HS-5 (cell line): ENCODE measurements around the gene ZBED4.

Experiments
- DNase-seq: peaks from one replicate; pipeline ENCODE4 v3.0.0-alpha.2; 2012; ENCODE audit warnings: low read depth

Gene ZBED4

DNA sequence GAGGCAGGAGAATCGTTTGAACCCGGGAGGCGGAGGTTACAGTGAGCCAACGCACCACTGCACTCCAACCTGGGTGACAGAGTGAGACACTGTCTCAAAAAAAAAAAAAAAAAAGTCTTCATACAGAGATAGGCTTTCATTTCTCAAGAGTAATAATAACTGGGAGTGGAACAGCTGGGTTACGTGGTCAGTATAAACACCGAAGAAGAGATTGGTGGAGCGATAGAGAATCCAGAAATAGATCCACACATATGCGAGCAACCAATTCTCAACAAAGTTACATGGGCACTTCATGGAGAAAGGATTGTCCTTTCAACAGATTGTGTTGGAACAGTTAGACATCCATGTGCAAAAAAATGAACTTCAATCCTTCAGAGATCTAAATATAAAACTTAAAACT lies 24.6 kb downstream of the ZBED4 start:
- DNase-seq = no peak

DNA sequence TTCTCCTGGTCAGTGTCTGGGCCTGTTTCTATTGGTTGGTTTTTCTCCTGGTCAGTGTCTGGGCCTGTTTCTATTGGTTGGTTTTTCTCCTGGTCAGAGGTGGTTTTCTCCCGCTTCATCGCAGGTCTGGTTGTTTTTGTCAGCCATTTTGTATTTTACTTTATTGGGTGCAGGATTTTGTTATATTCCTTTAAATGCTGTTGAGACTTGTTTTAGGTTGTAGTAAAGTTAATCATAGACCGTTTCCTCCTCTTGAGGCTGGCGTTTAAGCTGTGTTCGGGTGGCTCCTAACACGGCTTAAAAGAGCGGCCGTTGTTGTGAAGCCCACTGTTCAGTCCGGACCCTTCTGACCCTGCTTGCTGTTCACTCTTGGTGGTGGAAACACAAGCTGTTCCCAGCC lies 26.2 kb downstream of the ZBED4 start:
- no peak for DNase-seq

DNA sequence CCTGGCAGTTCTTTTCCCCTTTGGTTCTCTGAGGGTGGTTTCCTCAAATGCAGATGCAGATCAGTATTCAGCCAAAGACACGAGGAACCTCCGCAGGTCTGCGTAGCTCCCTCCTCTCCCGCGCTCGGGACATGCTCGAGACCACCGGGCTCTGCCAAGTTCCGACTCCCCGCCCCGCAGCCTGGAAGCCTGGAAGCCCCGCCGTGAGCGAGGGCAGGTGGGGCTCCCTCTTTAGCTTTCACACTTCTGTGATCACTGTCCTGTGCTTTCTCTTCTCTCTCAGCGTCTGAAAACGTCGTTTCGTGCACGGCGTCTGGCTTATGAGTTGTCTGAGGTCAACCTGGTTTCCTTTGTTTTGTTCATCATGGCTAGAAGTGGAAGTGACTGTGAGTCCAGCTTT lies 26.6 kb downstream of the ZBED4 start:
- DNase-seq = no peak

- no peak for DNase-seq
Observed at GRCh38 chr22:49881856-49882255, 28.2 kb downstream of the ZBED4 start.

GRCh38 chr22:49882519-49883293 lies 29.1 kb downstream of the ZBED4 start:
- no peak for DNase-seq

DNA sequence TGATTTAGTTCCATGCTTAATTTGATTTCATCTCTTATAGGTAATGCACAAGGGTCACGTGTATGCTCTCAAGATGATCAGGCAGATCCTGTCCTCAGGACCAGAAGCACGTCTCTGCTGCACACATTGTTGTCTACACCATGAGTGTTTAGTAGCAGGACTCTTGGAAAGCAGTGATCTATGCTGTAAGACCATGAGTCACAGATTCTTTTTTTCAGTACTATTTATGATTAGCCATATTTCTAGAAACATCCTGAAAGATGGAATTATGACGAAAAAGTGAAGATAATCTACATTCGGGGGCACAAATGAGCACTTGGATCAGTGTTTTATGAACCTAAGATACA lies 29.6 kb downstream of the ZBED4 start:
- DNase-seq = no peak

DNA sequence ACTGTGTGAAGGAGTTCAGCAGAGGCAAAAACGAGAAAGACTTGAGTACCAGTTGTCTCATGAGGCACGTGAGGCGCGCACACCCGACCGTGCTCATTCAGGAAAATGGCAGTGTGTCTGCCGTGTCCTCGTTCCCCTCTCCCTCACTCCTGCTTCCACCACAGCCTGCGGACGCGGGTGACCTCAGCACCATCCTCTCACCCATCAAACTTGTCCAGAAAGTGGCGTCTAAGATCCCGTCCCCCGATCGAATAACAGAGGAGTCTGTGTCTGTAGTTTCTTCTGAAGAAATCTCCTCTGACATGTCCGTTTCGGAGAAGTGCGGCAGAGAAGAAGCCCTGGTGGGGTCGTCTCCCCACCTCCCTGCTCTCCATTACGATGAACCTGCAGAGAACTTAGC lies 30.4 kb downstream of the ZBED4 start:
- DNase-seq = no peak

DNA sequence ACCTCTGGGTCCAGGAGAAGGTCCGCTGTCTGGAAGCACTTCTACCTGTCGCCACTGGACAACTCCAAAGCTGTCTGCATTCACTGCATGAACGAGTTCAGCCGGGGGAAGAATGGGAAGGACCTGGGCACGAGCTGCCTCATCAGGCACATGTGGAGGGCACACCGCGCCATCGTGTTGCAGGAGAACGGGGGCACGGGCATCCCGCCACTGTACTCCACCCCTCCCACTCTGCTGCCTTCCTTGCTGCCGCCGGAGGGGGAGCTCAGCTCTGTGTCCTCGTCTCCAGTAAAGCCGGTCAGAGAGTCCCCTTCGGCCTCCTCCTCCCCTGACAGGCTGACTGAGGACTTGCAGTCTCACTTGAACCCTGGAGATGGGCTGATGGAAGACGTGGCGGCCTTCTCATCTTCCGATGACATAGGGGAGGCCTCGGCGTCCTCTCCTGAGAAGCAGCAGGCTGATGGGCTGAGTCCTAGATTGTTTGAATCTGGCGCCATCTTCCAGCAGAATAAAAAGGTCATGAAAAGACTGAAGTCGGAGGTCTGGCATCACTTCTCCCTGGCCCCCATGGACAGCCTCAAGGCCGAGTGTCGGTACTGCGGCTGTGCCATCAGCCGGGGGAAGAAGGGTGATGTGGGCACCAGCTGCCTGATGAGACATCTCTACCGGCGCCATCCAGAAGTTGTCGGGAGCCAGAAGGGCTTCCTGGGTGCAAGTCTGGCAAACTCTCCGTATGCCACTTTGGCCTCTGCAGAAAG lies 31.0 kb downstream of the ZBED4 start:
- DNase-seq = no peak

DNA sequence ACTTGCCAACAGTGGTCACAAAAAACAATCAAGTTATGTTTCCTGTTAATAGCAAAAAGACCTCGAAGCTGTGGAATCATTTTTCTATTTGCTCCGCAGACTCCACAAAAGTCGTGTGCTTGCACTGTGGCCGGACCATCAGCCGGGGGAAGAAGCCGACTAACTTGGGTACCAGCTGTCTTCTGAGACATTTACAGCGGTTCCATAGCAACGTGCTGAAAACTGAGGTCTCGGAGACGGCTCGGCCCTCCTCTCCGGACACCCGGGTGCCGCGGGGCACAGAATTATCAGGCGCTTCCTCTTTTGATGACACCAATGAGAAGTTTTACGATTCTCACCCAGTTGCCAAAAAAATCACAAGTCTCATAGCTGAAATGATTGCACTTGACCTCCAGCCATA lies 31.6 kb downstream of the ZBED4 start:
- DNase-seq = no peak

- no peak for DNase-seq
Observed at GRCh38 chr22:49885881-49886280, 32.2 kb downstream of the ZBED4 start.

GRCh38 chr22:49886346-49887063 lies 32.9 kb downstream of the ZBED4 start:
- DNase-seq = no peak

GRCh38 chr22:49887064-49887451 lies 33.4 kb downstream of the ZBED4 start:
- no peak for DNase-seq

DNA sequence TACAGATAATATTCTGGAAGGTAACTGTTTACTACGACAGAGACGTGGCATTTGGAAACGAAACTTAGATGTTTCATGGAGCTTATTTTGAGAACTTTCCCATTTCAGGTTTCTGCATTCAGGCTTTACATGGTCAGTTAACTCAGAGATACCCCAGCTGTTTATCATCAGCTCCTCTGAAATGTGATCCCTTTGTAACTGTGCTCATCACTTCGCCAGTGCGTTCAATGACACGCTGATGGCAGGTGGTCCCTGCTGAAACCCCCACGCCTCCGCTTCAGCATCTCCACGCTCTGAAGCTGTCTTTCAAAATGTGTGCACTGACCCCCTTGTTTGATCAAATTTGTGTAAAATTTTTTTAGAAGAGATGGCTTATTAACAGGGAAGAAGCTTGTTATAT lies 34.1 kb downstream of the ZBED4 start:
- no peak for DNase-seq

DNA sequence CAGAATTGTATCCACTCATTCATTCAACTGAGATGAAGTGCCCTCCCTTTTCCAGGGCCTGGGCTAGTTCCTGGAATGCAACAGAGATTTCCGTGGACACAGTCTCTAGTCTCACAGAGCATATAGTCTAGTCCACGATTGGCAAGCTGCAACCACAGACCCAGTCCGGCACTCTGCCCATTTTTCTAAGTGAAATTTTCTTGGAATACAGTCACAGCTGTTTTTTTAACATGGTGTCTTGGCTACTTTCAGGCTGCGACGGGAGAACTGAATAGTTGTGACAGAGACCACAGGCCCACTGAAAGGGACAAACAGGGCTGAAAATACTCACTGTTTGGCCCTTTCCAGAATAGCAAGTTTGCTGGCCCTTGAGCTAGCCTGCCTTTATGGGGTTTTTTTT lies 35.4 kb downstream of the ZBED4 start:
- DNase-seq = no peak

- DNase-seq = no peak
Observed at GRCh38 chr22:49892226-49892899, 38.7 kb downstream of the ZBED4 start.

- DNase-seq = no peak
Observed at GRCh38 chr22:49893025-49893424, 39.4 kb downstream of the ZBED4 start.

DNA sequence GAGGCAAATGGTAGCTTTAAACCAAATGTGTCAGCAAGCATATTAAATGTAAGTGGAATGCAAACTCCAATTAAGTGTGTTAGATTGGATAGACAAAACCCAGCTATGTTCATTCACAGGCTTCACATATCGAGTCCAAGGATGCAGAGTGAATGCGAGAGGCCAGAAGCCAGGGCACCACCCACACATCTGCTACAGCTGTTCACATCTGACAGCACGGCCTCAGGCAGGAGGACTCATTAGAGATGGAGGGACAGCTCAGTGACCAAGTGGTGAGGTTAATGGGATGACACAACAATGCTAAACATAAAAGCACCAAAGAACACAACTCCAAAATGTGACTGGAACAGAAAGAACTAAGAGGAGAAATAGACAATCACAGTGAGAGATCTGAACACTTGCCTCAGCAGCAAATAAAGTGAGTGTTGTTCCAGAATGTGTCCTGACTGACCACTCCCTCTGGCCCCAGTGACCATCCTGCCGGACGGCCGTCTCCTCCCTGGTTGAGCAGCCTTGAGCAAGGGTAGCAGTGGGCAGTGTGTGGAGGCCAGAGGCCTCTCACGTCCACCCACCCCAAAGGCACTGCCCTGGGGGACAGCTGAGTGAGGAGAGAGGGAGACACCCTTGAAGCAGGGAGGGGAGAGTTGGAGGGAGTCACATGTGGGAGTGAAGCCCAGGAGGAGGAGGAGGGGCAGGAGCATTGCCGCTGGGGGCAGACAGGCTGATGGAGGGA lies 40.8 kb downstream of the ZBED4 start:
- no peak for DNase-seq

DNA sequence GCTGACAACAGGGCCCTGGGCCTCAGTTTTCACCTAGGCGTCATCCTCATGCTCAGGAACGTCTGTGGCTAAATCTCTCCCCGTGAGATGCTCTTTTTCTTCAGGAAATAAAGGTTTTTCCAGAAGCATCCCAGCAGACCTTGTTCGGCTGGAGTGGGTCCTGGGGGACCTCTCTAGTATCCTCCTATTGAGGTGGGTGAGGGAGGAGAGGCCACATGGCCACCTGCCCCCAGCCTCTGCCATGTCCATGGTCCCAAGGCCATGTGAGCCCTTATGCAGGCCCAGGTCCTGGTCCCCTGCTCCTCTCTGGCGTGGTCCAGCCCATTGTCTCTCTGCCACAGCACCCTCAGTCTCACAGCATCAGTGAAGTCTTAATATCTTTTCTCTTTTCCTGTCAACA lies 42.6 kb downstream of the ZBED4 start:
- no peak for DNase-seq

GRCh38 chr22:49897015-49897684 lies 43.5 kb downstream of the ZBED4 start:
- DNase-seq = no peak

GRCh38 chr22:49899530-49899929 lies 45.9 kb downstream of the ZBED4 start:
- no peak for DNase-seq
